RWPE1 (cell line): ENCODE measurements around the gene SMAD1.

Experiments
- CTCF ChIA-PET: fragments of 350-600 bp; sonication (Branson Sonifier 250); formaldehyde crosslinking; extraction: SDS; loops from one replicate; lab custom pipeline; 2021; lab: Yijun Ruan, JAX
- POLR2A ChIA-PET: fragments of 400-600 bp; formaldehyde crosslinking; extraction: SDS; loops from one replicate; lab custom pipeline; 2020; ENCODE audit warnings: antibody characterized with exemption; ENCODE audit not compliant: low non-redundant PET; lab: Yijun Ruan, JAX
- DNase-seq: peaks from one replicate; pipeline ENCODE4 v3.0.0; 2012; ENCODE audit warnings: low spot score
- H3K27ac ChIP-seq: fragments of 450-650 bp; 2 replicates; pipeline ENCODE4 v1.5.1; 2017
- CTCF ChIP-seq: fragments of 450-650 bp; conservative IDR thresholded peaks from 2 replicates; pipeline ENCODE4 v1.5.1; 2017; ENCODE audit warnings: low read depth, mild to moderate bottlenecking

Gene SMAD1

GRCh38 chr4:145551660-145552059, 70.0 kb downstream of the SMAD1 start:
- TF ChIP-seq CTCF, result no peak
- no peak for DNase-seq
- H3K27ac ChIP-seq, result no peak overlapping the region
- POLR2A ChIA-PET, result no interaction called here
- CTCF ChIA-PET, result interaction anchor here (0.6 kb wide), 2 partner anchors 14 to 350 kb away, joined by 3 to 6 read pairs; no protein-coding TSS in a partner anchor

- no peak overlapping the region for H3K27ac ChIP-seq
- DNase-seq, result no peak
- POLR2A ChIA-PET, result no interaction called here
- TF ChIP-seq CTCF, result no peak
- CTCF ChIA-PET, result interaction anchor here (0.6 kb wide), 2 partner anchors 14 to 250 kb away, joined by 3 read pairs; no protein-coding TSS in a partner anchor
These were observed 70.6 kb downstream of the SMAD1 start for GRCh38 chr4:145552181-145552822.

- H3K27ac ChIP-seq, result no peak overlapping the region
- CTCF ChIA-PET, result no interaction called here
- TF ChIP-seq CTCF, result no peak
- POLR2A ChIA-PET, result no interaction called here
- no peak for DNase-seq
These were observed 71.7 kb downstream of the SMAD1 start for GRCh38 chr4:145553375-145553774.

- no peak for TF ChIP-seq CTCF
- CTCF ChIA-PET, result no interaction called here
- H3K27ac ChIP-seq, result no peak overlapping the region
- POLR2A ChIA-PET, result no interaction called here
- no peak for DNase-seq
These were observed 73.0 kb downstream of the SMAD1 start for GRCh38 chr4:145554691-145555090.

- ChIA-PET CTCF (interaction anchor here (0.6 kb wide), 1 partner anchor 38 kb away, joined by 4 read pairs; no protein-coding TSS in a partner anchor), POLR2A (no interaction called here)
- H3K27ac ChIP-seq, result no peak overlapping the region
- peak; percentile 24; the same call in 1 of the 2 replicates for TF ChIP-seq CTCF
- DNase-seq, result peak; percentile 38
These were observed 76.1 kb downstream of the SMAD1 start for GRCh38 chr4:145557720-145558119.

GRCh38 chr4:145563293-145563985, 81.8 kb downstream of the SMAD1 start:
- POLR2A ChIA-PET, result no interaction called here
- CTCF ChIA-PET, result interaction anchor here (0.6 kb wide), 1 partner anchor 317 kb away, joined by 3 read pairs; no protein-coding TSS in a partner anchor

More at GRCh38 chr4:145563293-145563985, 81.8 kb downstream of the SMAD1 start:
- no peak for DNase-seq
- TF ChIP-seq CTCF, result no peak
- no peak overlapping the region for H3K27ac ChIP-seq
